Retina (tissue), 1 donor: ENCODE results near the gene PMF1.

Experiments
- DNase-seq: peaks from one replicate; pipeline ENCODE4 v3.0.0-alpha.2; 2016

Gene PMF1

DNA sequence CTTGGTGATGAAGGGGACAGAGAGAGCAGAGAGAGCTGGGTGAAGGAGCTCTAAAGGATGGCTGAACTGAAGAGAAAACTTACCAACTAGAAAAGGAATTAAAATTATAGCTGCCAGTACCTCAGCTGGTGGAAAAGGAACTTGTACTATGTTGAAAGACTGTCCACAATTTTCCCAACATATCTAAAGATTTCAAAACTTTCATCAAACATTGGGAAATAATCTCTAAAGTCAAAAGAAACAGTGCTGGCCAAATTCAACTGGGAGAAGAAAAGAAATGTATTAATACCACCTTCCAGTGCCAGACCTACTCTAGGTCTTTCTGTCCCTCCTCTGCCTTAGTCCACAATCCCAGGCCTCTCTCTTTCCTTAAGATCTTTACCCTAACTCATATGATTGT lies 63.7 kb downstream of the PMF1 start:
- no peak for DNase-seq

DNA sequence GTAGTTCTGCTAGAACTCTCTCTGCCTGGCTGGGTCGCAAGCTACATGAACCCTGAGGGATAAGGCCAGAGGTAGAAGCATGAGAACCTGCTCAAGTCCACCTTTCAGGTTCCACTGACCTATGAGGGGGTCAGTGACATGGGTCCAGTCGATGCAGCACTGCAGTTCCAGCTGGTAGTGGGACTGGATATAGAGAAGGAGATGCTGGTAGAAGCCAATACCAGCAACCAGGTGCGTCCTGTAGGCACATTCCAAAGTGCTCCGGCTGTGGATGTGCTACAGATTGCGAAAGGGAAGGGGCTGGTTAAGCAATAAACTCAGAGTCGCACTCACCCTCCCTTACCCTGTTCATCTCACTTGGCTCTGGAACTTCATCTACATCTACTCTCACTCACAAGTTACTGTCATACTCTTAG lies 64.2 kb downstream of the PMF1 start:
- no peak for DNase-seq

DNA sequence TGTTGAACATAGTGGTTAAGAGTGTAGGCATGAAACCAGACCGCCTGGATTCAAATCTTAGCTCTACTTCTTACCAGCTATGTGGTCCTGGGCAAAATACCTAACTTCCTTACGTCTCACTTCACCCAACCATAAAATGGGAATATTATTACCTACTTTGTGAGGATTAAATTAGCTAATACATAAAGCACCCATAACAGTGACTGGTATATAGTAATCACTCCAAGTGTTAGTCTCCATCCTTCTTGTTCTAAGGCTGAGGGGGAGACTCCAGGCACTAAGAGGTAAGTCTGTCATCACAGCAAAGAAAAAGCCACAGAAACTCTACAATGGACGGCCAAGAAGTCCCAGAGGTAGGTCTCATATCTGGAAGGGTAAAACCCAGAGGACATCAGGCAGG lies 67.0 kb downstream of the PMF1 start:
- DNase-seq: no peak

DNA sequence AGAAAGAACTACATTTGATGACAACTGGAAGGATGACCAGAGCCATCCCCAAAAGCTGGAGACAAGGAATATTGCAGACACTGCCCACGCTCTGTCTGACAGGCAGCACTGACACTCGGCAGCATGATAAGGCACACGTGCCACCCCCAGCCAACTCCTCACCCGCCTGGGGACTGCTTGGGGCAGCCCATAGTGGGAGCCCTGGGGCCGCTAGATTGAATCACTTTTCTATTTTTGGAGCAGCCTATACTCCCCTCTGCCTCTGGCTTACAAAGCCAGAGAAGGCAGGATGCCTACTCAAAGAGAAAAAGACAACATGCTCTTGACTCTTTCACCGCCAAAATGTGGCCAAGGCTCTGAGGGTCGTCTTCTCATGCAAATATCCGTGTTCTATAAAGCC lies 68.5 kb downstream of the PMF1 start:
- no peak for DNase-seq

DNA sequence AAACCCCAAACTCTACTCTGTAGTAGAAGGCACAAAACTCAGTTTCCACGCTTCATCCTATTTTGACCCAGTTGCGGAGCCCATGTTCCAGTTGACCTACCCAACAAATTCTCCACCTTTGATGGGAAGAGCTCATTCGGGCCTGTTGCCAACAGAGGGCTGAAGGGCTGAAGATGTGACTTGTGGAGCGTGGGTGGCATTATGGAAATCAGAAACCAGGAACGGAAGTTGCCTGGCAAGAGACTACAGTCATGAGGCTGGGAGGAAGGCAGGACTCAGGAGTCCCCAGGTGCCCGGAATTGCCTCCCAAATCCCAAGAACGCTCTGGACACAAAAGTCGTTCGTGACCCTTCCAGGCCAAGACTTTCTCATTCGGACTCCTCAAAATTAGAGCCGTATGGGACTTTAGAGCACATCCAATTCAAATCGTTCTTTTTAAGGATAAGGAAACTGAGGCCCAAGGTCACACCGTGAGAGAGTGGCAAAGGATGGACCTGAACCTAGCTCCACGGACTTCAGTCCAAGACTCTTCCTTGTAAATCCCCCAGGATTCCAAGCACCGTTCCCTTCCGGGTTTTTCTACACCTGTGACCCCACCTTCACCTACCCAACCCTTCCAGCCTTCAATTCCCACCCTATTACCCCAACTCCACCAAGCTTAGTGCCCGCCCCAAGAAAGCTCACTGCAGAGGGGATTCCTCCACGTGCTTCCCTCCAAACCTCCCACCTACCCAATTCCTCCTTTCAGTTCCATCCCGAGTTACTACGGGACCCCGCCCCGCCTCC lies 69.1 kb downstream of the PMF1 start:
- DNase-seq: no peak

DNA sequence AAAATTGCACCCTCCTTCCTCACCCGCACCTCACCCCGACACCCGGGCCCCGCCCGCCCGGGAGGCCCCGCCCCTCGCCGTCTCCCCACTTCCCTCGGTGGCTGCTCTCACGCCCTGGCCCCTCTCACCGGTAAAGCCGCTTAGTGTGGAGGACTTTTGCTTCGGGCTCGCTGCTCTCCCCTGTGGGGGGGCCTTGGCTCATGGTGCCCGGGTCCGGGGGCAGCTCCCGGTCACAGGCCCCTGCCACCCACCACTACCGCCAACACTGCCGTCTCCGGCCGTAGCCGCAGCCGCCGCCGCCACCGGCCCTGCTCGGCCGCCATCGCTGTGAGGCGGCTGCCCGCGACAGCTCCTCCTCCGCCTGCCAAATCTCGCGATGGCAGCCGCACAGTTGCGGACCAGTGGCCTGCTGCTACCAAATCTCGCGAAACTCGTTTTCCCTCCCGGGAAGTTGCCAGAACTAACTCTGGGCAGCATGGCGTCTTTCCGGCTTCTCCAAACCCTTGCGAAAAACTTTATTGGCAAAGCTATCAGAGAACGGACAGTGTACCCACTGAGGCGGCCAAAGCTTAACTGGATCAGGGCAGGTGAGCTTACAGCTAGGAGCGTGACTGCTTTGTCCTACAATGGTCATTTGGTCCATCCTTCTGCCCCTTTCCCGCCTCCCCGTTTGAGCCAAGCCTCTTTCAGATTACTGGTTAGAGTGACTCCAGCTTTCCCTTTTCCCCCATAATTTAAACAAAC lies 69.8 kb downstream of the PMF1 start, which contains the start of gene SMG5:
Gene SMG5, minus strand, starts transcription at position 347 of the 744 bp plus-strand sequence. Its CDS starts 145 bp downstream, at position 202.
- DNase-seq: peak; percentile 94

DNA sequence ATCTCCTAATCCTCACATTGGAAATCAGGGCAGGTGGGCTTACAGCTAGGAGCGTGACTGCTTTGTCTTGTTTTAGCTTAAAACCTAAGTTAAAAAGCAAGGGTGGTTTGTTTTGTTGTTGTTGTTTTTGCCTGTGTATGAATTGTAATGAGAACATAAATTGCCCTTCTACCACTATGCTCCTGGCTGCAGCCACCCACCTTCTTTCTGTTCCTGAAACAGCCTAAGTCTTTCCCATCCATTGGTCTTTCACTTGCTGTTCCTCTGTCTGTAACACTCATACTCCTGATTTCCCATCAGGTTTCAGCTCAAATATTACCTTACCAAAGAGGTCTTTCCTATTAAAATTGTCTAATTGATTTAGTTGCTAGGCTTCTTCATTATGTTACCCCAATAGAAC lies 70.7 kb downstream of the PMF1 start:
- DNase-seq: no peak

DNA sequence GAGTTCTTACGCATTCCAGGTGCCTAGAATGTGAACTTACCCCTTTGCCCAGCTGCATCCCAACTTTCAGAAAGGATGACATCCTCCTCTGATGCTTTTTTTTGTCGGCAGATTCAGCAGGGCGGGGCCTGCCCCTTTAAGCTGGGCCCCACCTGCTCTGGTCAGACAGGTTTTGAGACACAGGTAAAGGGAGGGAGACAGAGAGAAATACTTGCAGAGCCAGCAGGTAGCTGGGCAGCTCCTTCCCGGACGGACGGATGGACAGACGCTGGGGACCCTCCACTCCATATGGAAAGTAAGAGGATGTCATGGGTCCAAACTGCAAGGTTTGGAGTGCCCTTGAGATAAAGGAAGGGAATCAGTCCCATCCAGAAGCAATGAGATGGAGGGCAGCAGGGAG lies 71.3 kb downstream of the PMF1 start, which contains the start of gene TMEM79:
Gene TMEM79, plus strand, starts transcription at position 214 of the 400 bp plus-strand sequence. CDS start 902 bp downstream, outside the sequence.
- DNase-seq: no peak

DNA sequence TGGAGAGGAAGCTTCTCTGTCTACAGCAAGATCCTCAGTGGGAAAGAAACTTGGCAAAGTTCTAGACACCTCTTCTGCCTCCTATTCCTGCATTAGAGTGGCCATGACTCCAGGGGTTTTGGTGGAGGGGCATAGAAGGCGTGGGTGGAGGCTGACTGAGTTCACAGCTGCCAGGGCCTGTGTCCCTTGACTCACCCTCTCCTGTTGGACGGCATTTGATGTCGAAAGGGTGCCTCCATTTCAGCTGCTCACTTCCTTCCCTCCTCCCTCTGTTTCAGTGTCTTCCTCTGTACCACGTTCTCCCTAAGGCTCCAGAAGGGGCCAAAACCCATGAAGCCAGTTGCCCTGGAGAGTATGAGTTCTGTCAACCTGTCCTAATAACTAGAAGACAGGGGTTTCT lies 72.0 kb downstream of the PMF1 start:
- no peak for DNase-seq

DNA sequence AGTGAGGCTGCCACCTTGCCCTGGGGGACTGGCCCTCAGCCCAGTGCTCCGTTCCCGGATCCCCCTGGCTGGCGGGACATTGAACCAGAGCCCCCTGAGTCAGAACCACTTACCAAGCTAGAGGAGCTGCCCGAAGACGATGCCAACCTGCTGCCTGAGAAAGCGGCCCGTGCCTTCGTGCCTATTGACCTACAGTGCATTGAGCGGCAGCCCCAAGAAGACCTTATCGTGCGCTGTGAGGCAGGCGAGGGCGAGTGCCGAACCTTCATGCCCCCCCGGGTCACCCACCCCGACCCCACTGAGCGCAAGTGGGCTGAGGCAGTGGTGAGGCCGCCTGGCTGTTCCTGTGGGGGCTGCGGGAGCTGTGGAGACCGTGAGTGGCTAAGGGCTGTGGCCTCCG lies 72.6 kb downstream of the PMF1 start:
- no peak for DNase-seq

DNA sequence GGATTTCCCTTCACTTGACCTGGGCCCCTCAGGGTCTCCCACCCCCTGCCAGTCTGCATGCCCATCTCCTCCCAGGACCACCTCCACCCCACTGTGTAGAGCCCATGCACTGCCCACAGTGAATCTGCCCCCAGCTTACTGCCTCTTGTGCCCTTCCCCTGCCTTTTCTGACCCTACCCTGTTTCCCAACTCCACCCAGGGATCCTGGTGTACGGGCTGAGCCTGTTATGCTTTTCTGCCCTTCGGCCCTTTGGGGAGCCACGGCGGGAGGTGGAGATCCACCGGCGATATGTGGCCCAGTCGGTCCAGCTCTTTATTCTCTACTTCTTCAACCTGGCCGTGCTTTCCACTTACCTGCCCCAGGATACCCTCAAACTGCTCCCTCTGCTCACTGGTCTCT lies 73.3 kb downstream of the PMF1 start:
- DNase-seq: no peak
